NCI-H748 (cell line): ENCODE results near the gene AGXT2.
"Not testable (repeated sequence)": the region's sequence is repeated elsewhere in the genome, so short reads cannot be mapped to it uniquely, and the experiment has no call there.

Experiments
- DNase-seq: peaks from one replicate; lab custom pipeline; 2025; ENCODE audit not compliant: unreplicated experiment; lab: John Stamatoyannopoulos, UW

AGXT2 gene

GRCh38 chr5:35056686-35057085, 8.9 kb upstream of the AGXT2 start:
- no peak for DNase-seq

- DNase-seq: no peak
Observed at GRCh38 chr5:35052838-35053237, 5.1 kb upstream of the AGXT2 start.

GRCh38 chr5:35050541-35051126, 2.9 kb upstream of the AGXT2 start:
- DNase-seq: no peak

GRCh38 chr5:35048910-35049309, 1.2 kb upstream of the AGXT2 start:
- no peak for DNase-seq

- DNase-seq: no peak
Observed at GRCh38 chr5:35046774-35047173, 975 bp downstream of the AGXT2 start.

- no peak for DNase-seq
Observed at GRCh38 chr5:35045280-35045679, 2.5 kb downstream of the AGXT2 start.

GRCh38 chr5:35044649-35045048, 3.1 kb downstream of the AGXT2 start:
- DNase-seq: no peak

GRCh38 chr5:35042781-35043180, 5.0 kb downstream of the AGXT2 start:
- no peak for DNase-seq

GRCh38 chr5:35041261-35041660, 6.5 kb downstream of the AGXT2 start:
- DNase-seq: no peak

GRCh38 chr5:35038891-35039290, 8.9 kb downstream of the AGXT2 start:
- DNase-seq: no peak

- DNase-seq: no peak
Observed at GRCh38 chr5:35036536-35036935, 11.2 kb downstream of the AGXT2 start.

- DNase-seq: not testable (repeated sequence)
Observed at GRCh38 chr5:35035929-35036328, 11.8 kb downstream of the AGXT2 start.

GRCh38 chr5:35035271-35035670, 12.5 kb downstream of the AGXT2 start:
- no peak for DNase-seq

- DNase-seq: no peak
Observed at GRCh38 chr5:35032356-35032755, 15.4 kb downstream of the AGXT2 start.

GRCh38 chr5:35031276-35031675, 16.5 kb downstream of the AGXT2 start:
- DNase-seq: no peak

- no peak for DNase-seq
Observed at GRCh38 chr5:35030426-35031100, 17.2 kb downstream of the AGXT2 start.

GRCh38 chr5:35029333-35029732, 18.4 kb downstream of the AGXT2 start:
- no peak for DNase-seq

- no peak for DNase-seq
Observed at GRCh38 chr5:35026941-35027340, 20.8 kb downstream of the AGXT2 start.

- DNase-seq: no peak
Observed at GRCh38 chr5:35026280-35026840, 21.4 kb downstream of the AGXT2 start.

- DNase-seq: no peak
Observed at GRCh38 chr5:35024911-35025510, 22.7 kb downstream of the AGXT2 start.

- DNase-seq: no peak
Observed at GRCh38 chr5:35023391-35024178, 24.2 kb downstream of the AGXT2 start.
